Prostate gland (tissue), 2 donors: ENCODE data around the gene C6orf132. TPM values are rescaled to one million over a fixed set of nuclear protein-coding genes. Genes with fewer than 3 reads are reported as not detected.

ENCODE experiments used
- DNase-seq: peaks from one replicate; pipeline ENCODE4 v3.0.0-alpha.2; 2019; ENCODE audit warnings: low spot score
- H3K27ac ChIP-seq, 2 donors: fragments of 200-600 bp; sonication (generic); 2 replicates each; pipeline ENCODE4 v1.5.1; 2017 to 2019
- H3K27me3 ChIP-seq: fragments of 200-600 bp; sonication (generic); replicated peaks from 2 replicates; pipeline ENCODE4 v1.5.1; 2019; ENCODE audit not compliant: insufficient read depth
- H3K36me3 ChIP-seq, 2 donors: fragments of 200-600 bp; sonication (generic); 1 replicate in 1 of 2; 2 replicates in 1 of 2; pipeline versions ENCODE4 v1.5.1 to v1.8.1; 2017 to 2019
- H3K4me1 ChIP-seq: fragments of 200-600 bp; sonication (generic); replicated peaks from 2 replicates; pipeline ENCODE4 v1.5.1; 2019
- H3K4me3 ChIP-seq, 2 donors: fragments of 200-600 bp; sonication (generic); 2 replicates each; pipeline ENCODE4 v1.5.1; 2017 to 2019
- H3K9me3 ChIP-seq: fragments of 200-600 bp; sonication (generic); 2 replicates; pipeline ENCODE4 v1.5.1; 2017
- POLR2A ChIP-seq: fragments of 450-650 bp; IDR thresholded peaks from one replicate; pipeline ENCODE4 v1.6.1; 2016; ENCODE audit warnings: antibody characterized with exemption, mild to moderate bottlenecking
- POLR2AphosphoS5 ChIP-seq: sonication (generic); formaldehyde crosslinking; IDR thresholded peaks from one replicate; pipeline ENCODE4 v1.6.1; 2017; ENCODE audit warnings: antibody characterized with exemption
- WGBS: methylation state at CpG from one replicate; pipeline ENCODE4 v1.1.5; 2018; 5-methylcytosine and 5-hydroxymethylcytosine counted together
- intact Hi-C: fragments of 100-400 bp; cut with DNase I; formaldehyde crosslinking; loops from one replicate; pipeline ENCODE4 v1.14.2; 2022
- total RNA-seq, 2 donors: library from RNA; depleted of rRNA; stranded (reverse); fragments of >200 nt; gene quantifications; one replicate each; pipeline ENCODE4 v1.1.0, GENCODE V29; 2016
- TF ChIP-seq, protein P1 (sequence below), 4 experiments: fragments of 200-600 bp in 2 of 4; fragments of 450-650 bp in 2 of 4; sonication (generic) in 2 of 4; IDR thresholded peaks; 1 replicate in 3 of 4; 2 replicates in 1 of 4; pipeline ENCODE4 v1.5.1; 2016 to 2019; ENCODE audit warnings: antibody characterized with exemption in 4 of 4, mild to moderate bottlenecking in 2 of 4, moderate library complexity in 2 of 4

C6orf132 gene
- total RNA-seq, 2 donors from 2014 or later, result 30.8 to 45.9 TPM

DNA sequence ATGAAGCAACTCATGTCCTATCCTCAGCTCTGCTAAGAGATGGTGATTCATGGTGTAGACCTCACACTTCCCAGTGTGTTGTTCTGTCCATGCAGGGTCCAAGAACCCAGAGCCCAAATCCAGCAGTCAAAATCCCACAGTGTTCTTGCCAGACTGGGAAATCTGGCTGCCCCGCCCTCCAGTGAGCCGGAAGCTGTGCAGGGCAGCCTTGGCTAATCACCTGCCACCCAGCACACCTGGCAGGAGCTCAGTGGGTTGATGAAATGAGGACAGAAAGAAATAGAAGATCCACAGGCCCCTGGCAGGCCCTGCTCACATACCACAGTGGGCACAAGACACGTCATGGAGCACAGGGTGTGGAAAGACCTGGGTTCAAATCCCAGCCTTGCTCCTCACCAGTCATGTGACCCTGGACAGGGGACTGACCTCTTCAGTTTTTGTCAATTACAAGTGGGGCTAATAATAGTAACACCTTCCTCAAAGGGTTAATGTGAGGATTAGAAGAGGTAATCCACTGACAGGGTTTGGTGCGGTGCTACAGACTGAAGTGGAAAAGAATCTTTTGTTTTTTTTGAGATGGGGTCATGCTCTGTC lies 17.1 kb upstream of the C6orf132 start:
- H3K27me3 ChIP-seq, result no peaks in the 10 kb centered on the region
- TF ChIP-seq, protein P1, sequence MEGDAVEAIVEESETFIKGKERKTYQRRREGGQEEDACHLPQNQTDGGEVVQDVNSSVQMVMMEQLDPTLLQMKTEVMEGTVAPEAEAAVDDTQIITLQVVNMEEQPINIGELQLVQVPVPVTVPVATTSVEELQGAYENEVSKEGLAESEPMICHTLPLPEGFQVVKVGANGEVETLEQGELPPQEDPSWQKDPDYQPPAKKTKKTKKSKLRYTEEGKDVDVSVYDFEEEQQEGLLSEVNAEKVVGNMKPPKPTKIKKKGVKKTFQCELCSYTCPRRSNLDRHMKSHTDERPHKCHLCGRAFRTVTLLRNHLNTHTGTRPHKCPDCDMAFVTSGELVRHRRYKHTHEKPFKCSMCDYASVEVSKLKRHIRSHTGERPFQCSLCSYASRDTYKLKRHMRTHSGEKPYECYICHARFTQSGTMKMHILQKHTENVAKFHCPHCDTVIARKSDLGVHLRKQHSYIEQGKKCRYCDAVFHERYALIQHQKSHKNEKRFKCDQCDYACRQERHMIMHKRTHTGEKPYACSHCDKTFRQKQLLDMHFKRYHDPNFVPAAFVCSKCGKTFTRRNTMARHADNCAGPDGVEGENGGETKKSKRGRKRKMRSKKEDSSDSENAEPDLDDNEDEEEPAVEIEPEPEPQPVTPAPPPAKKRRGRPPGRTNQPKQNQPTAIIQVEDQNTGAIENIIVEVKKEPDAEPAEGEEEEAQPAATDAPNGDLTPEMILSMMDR (IDR thresholded peaks at IDR 0.05), result no peak
- TF ChIP-seq POLR2A (no peak), POLR2AphosphoS5 (no peak)
- intact Hi-C loops, result no loop called here
- H3K4me1 ChIP-seq, result no peaks in the 10 kb centered on the region
- no peak overlapping the region for H3K4me3 ChIP-seq
- WGBS, result 68% methylated on average over 4 of the region's 4 CpGs
- DNase-seq, result no peak
- no peak overlapping the region for H3K27ac ChIP-seq
- no peaks in the 10 kb centered on the region for H3K9me3 ChIP-seq
- H3K36me3 ChIP-seq, result no peaks in the 10 kb centered on the region

DNA sequence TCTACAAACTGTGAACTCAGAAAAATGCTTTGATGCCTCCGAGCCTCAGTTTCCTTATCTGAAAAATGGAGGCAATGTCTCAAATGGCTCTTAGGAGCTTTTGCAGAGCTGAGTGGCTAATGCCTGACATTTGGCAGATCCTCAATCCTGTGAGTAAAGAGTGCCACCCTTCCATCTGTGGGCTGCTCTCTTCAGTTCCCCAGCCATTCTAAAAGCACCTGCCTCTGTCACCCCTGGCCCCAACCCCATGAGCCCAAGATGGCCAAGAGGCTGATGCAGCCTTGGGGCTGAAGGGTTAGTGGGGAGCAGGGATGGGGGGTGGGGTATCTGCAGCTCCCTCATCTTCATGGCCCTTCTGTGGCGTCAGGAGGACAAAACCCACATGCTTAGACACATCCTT lies 16.2 kb upstream of the C6orf132 start:
- no peak overlapping the region for H3K27ac ChIP-seq
- 83% methylated on average over 2 of the region's 2 CpGs for WGBS
- intact Hi-C loops, result no loop called here
- no peak overlapping the region for H3K4me3 ChIP-seq
- H3K4me1 ChIP-seq, result no peaks in the 10 kb centered on the region
- H3K27me3 ChIP-seq, result no peaks in the 10 kb centered on the region
- H3K9me3 ChIP-seq, result no peaks in the 10 kb centered on the region
- no peak for DNase-seq
- TF ChIP-seq POLR2A (no peak), POLR2AphosphoS5 (no peak)
- TF ChIP-seq, protein P1 (IDR thresholded peaks at IDR 0.05), result no peak
- H3K36me3 ChIP-seq, result no peaks in the 10 kb centered on the region

DNA sequence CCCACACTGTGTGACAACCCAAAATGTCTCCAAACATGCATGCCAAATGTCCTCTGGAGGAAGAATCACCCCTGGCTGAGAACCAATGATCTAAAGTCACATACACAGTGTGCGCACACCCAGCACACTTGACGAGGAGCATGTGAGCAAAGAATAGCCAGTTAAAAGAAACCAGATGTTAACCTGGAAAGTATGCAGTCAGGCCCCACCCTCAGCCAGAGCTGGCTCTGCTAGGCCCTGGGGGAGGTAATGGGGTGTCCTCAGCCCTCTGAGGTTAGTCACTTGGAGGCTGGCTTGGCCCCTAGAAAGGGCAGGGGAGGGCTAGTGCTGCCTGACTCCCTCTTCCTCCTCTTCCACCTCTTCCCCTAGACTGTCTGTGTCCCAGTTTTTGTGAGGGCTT lies 15.6 kb upstream of the C6orf132 start:
- H3K27ac ChIP-seq, result no peak overlapping the region
- WGBS, result 86% methylated on average over 2 of the region's 2 CpGs
- DNase-seq, result no peak
- TF ChIP-seq POLR2A (no peak), POLR2AphosphoS5 (no peak)
- TF ChIP-seq, protein P1 (IDR thresholded peaks at IDR 0.05), result no peak
- no peaks in the 10 kb centered on the region for H3K27me3 ChIP-seq
- H3K4me1 ChIP-seq, result no peaks in the 10 kb centered on the region
- no peaks in the 10 kb centered on the region for H3K36me3 ChIP-seq
- intact Hi-C loops, result no loop called here
- no peak overlapping the region for H3K4me3 ChIP-seq
- H3K9me3 ChIP-seq, result no peaks in the 10 kb centered on the region

- Histone ChIP-seq H3K4me1 (no peaks in the 10 kb centered on the region), H3K4me3 (no peak overlapping the region), H3K27me3 (no peaks in the 10 kb centered on the region), H3K27ac (no peak overlapping the region), H3K36me3 (no peaks in the 10 kb centered on the region), H3K9me3 (no peaks in the 10 kb centered on the region)
- intact Hi-C loops, result no loop called here
- WGBS, result 74% methylated on average over 3 of the region's 3 CpGs
- TF ChIP-seq, protein P1 (IDR thresholded peaks at IDR 0.05), result no peak
- TF ChIP-seq POLR2A (no peak), POLR2AphosphoS5 (no peak)
- DNase-seq, result no peak
Observed at GRCh38 chr6:42156638-42157037, 14.2 kb upstream of the C6orf132 start.

- Histone ChIP-seq H3K4me3 (no peak overlapping the region), H3K4me1 (no peaks in the 10 kb centered on the region), H3K36me3 (no peaks in the 10 kb centered on the region), H3K27ac (no peak overlapping the region), H3K27me3 (no peaks in the 10 kb centered on the region), H3K9me3 (no peaks in the 10 kb centered on the region)
- WGBS, result 92% methylated on average over 4 of the region's 4 CpGs
- TF ChIP-seq, protein P1 (IDR thresholded peaks at IDR 0.05), result no peak
- TF ChIP-seq POLR2AphosphoS5 (no peak), POLR2A (no peak)
- intact Hi-C loops, result no loop called here
- DNase-seq, result no peak
Observed at GRCh38 chr6:42155293-42155692, 12.9 kb upstream of the C6orf132 start.
